HG03460 (cell line): ENCODE data around the gene SSX2IP.
"Not testable (repeated sequence)": the region's sequence is repeated elsewhere in the genome, so short reads cannot be mapped to it uniquely, and the experiment has no call there.

ENCODE experiments used
- ATAC-seq: cut with Tn5 transposase; IDR thresholded peaks from one replicate; pipeline ENCODE4 v1.9.1; 2021; ENCODE audit not compliant: unreplicated experiment

SSX2IP gene

GRCh38 chr1:84619383-84620102 lies 70.7 kb downstream of the SSX2IP start:
- ATAC-seq, result no peak

DNA sequence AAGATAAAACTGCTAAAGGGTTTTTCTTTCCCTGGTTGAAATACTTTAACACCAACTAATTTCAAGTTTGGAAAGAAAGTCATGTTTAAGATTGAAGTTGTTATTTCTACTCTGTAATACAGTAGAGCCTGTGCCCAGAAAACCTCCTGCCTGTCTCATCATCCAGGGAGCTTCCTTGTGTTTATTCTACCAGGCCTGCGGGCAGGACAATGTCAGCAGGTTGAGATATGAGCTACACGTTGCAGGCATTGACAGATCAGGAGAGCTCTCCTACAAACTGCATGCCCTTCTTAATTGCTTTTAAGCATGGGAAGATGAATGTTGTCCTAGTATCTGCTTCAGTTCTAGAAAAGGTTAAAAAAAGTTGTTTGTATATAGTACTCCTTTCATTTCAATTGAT lies 72.9 kb downstream of the SSX2IP start:
- no peak for ATAC-seq

- ATAC-seq, result no peak
These were observed 74.5 kb downstream of the SSX2IP start for GRCh38 chr1:84615790-84616189.

- no peak for ATAC-seq
These were observed 76.4 kb downstream of the SSX2IP start for GRCh38 chr1:84613887-84614286.

DNA sequence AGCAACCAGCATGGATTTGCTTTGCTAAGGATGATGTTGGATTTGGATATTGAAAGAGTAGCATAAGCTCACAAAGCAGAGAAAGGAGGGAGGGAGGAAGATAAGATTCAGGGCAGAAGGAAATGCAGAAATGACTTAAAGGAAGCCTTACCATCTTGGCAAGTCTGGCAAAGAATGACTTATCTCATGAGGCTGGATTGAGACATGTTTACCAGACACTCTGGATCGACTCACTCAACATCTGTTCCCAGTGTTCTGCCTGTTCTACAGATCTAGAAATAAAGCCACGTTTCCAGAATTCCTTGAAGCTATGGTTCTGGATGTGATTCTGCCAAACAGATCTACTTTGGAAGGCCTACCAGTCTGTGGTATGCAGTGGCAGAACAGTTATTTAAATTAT lies 77.2 kb downstream of the SSX2IP start:
- ATAC-seq, result no peak

- ATAC-seq, result no peak
These were observed 78.5 kb downstream of the SSX2IP start for GRCh38 chr1:84611796-84612195.

GRCh38 chr1:84611091-84611490 lies 79.2 kb downstream of the SSX2IP start:
- no peak for ATAC-seq

GRCh38 chr1:84606977-84607376 lies 83.3 kb downstream of the SSX2IP start:
- ATAC-seq, result no peak

- no peak for ATAC-seq
These were observed 85.1 kb downstream of the SSX2IP start for GRCh38 chr1:84605157-84605556.

DNA sequence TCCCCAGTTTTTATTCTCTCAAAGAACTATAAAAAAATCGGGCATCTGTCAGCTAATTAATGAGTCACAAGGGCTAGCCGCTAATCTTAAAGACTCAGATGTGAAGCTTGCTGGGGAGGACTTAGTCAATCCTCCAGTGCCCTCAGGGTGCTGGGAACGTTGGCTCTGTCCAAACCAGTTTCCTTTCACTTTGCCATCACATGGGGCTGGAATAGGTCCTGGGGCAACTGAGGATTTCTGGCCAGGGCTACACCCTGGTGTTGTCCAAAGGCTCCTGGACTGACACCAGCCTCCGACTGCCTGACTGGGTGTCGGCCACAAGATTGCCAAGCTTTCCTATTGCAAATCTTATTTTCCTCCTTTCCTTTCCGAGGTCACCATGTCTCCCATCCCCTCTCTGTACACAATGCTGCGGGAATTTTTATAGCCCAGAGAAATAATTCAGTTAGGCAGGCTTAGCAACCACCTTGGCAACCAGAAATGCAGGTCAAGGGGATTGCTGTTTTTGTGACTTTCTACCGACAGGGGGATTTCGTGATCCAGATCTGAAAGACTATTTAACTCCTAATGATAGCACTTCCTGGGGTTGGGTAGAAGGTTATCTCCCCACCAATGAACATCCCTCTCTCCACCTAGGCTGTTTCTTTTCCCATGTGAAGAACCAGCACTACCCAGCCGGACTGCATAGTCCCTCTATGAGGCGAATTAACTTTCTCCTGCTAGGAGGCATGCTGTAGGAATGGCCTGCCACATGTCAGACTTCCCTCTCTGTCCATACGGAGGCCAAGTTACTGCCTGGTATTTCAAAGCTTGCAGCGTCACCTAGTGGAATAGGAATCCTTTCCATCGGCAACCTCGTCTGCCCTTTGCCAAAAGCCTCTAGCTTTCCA lies 86.1 kb downstream of the SSX2IP start:
- no peak for ATAC-seq

GRCh38 chr1:84603223-84603622 lies 87.0 kb downstream of the SSX2IP start:
- ATAC-seq, result no peak

GRCh38 chr1:84600796-84601195 lies 89.5 kb downstream of the SSX2IP start:
- ATAC-seq, result no peak

DNA sequence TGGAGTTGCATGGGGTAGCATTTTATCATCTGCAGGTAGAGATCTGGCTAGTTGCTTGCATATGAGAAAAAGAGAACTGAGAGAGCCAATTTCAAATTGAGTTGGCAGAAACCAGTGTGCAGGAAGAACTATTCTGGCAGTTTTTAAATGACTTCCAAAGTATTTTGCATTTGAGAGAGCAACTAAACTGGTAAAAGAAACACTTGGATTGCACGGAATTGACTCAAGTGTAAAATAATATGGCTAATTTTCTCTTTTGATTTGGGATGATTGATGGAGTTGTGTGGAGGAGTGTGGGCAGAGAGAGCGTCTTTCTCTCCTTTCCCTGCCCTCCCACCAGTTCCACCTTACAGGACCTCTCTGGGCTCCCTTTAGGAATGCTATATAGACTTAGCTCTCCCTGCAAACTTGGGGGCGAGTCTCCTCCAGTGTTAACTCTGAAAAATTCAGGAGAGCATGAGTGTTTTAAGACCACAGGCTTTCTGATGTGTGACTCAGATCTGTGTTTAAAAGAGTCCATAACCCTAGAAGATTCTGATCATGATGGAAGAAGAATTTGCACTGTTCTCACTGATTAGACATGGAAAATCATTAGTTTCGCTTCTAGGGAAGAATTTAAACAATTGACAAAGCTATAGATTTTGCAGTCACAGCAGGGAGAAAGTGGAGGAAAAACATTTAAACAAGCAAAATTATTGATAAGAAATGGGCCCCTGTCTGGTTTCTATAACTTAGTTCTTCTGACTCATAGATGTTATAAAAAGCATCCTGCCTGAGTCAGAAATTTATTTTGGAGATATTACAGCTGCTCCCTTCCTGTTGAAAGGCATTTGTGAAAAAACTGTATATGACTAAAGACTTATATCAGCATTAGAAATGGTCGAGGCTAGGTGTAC lies 91.2 kb downstream of the SSX2IP start:
- ATAC-seq, result peak; percentile 77

- ATAC-seq, result no peak
These were observed 91.8 kb downstream of the SSX2IP start for GRCh38 chr1:84598418-84598817.

- ATAC-seq, result no peak
These were observed 93.2 kb downstream of the SSX2IP start for GRCh38 chr1:84597011-84597410.

- ATAC-seq, result not testable (repeated sequence)
These were observed 95.3 kb downstream of the SSX2IP start for GRCh38 chr1:84594959-84595358.
